ENCODE measurements around the gene STX10.
"Not testable (repeated sequence)": the region's sequence is repeated elsewhere in the genome, so short reads cannot be mapped to it uniquely, and the experiment has no call there.

Gene STX10

GRCh38 chr19:13150187-13150930, at the start of gene STX10, which contains the start of gene IER2:
TSS of gene STX10 (minus strand) at chr19:13150375. CDS start at chr19:13150173, 202 bp downstream.
TSS of gene IER2 (plus strand) at chr19:13150411. CDS start at chr19:13153187, 2,776 bp downstream.
- DNase-seq = peak; percentile 95

DNA sequence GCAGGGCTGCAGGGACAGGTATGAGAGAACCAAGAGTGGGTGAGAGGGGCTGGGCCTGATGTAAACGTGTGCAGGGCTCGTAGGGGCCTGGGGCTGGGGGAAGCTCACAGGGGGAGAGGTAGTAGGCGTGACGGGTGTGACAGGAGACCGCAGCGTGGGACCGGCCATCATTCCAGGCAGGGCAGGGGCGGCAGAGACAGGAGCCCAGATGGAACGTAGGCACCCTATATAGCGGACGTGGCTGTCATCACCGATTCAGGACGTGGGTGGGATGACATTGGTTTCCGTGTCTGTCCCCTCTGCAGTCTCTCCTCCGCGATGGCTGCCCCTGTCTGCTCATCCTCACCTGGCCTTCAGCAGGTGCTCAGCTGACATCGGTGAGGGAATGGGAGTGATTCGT, 48.5 kb upstream of the STX10 start:
- DNase-seq = no peak

GRCh38 chr19:13195678-13196077, 45.5 kb upstream of the STX10 start:
- DNase-seq = peak; percentile 49

GRCh38 chr19:13190781-13191540, 40.8 kb upstream of the STX10 start:
- no peak for DNase-seq

DNA sequence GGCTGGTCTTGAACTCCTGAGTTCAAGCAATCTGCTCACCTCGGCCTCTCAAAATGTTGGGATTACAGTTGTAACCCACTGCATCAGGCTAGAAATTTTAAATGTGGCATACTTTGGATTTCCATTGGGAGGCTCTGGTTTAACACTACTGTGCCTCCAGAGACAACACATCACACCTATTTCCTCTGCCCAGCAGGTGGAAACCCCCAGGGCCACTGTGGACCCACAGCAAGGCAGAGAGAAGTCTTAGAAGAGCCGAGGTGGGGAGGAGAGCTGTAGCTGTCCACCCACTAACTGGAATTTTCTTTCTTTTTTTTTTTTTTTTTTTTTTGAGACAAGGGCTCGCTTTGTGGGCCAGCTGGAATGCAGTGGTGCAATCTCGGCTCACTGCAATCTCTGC, 39.4 kb upstream of the STX10 start:
- DNase-seq = no peak

DNA sequence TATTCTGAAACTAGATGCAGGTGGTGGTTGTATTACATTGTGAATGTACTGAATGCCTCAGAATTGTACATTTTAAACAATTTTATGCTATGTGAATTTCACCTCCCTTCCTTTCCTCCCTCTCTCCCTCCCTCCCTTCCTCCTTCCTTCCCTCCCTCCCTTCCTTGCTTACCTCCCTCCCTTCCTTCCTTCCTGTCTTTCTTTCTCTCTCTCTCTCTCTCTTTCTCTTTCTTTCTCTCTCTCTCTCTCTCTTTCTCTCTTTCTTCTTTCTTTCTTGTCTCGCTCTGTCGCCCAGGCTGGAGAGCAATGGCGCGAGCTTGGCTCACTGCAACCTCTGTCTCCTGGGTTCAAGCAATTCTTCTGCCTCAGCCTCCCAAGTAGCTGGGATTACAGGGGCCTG, 37.2 kb upstream of the STX10 start:
- DNase-seq = no peak

GRCh38 chr19:13186688-13187087, 36.5 kb upstream of the STX10 start:
- DNase-seq = not testable (repeated sequence)

DNA sequence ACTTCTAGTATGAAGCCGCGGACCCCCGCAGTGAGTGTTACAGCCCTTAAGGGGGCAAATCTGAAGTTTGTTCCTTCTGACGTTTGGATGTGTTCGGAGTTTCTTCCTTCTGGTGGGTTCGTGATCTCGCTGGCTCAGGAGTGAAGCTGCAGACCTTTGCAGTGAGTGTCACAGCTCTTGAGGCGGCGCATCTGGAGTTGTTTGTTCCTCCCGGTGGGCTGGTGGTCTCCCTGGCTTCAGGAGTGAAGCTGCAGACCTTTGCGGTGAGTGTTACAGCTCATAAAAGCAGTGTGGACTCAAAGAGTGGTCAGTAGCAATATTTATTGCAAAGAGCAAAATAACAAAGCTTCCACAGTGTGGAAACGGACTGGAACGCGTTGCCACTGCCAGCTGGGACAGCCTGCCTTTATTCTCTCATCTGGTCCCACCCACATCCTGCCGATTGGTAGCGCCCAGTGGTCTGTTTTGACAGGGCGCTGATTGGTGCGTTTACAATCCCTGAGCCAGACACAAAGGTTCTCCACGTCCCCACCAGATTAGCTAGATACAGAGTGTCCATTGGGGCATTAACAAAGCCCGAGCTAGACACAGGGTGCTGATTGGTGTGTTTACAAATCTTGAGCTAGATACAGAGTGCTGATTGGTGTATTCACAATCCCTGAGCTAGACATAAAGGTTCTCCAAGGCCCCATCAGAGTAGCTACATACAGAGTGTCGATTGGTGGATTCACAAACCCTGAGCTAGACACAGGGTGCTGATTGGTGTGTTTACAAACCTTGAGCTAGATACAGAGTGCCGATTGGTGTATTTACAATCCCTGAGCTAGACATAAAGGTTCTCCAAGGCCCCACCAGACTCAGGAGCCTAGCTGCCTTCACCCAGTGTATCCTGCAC, 35.8 kb upstream of the STX10 start:
- DNase-seq = not testable (repeated sequence)

- not testable (repeated sequence) for DNase-seq
Measured at GRCh38 chr19:13184926-13185325, 34.8 kb upstream of the STX10 start.

DNA sequence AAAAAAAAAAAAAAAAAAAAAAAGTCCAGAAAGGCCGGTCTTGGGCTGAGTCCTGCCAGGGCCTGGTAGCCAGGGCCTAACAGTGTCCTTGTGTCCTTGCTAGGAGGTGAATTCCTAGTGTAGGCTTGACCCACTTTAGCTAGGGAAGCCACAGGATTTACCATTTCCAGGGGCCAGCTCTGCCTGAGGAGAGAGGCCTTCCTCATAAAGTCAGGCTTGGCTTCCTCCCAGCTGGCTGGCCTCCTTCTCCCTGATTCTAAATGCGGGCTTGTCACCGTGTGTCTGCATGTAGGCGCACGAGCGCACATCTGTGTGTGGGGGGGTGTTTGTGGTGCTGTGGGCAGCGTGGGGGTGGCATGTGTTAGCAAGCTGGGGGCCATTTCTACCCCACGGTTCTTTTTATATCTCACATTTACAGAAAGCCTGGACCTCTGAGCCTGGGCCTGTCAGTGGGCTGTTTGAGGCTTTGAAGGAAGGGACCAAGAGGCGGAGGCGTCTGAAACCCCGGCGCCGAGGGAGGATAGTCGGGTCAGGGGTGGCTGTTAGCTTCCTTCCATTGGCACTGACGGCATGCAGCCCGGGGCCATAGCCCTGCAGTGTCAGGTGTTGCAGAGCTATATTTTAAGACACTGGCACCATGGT, 31.7 kb upstream of the STX10 start:
- peak; percentile 38 for DNase-seq

GRCh38 chr19:13178291-13178690, 28.1 kb upstream of the STX10 start:
- DNase-seq = not testable (repeated sequence)

DNA sequence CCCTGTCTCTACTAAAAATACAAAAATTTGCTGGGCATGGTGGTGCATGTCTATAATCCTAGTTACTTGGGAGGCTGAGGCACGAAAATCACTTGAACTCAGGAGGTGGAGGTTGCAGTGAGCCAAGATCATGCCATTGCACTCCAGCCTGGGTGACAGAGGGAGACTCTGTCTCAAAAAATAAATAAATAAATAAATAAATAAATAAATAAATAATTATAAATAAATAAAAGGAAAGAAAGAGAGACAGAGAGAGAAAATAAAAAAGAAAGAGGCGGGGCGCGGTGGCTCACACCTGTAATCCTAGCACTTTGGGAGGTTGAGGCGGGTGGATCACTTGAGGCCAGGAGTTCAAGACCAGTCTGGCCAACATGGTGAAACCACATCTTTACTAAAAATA, 27.4 kb upstream of the STX10 start:
- not testable (repeated sequence) for DNase-seq

DNA sequence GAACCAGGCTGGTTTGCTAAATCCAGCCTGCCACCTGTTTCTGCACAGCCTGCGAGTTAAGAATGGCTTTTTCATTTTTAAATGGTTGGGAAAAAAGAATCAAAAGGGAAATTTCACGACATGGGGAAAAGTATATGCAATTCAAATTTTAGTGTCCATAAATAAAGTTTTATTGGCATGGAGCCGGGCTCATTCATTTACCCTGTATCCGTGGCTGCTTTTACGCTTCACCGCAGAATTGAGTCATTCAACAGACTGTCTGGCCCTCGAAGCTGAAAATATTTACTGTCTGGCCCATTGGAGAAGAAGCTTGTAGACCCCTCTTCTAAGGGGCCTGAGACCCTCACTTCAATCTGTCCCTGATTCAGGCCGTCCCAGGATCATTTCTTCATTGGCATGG, 26.2 kb upstream of the STX10 start:
- DNase-seq = no peak

DNA sequence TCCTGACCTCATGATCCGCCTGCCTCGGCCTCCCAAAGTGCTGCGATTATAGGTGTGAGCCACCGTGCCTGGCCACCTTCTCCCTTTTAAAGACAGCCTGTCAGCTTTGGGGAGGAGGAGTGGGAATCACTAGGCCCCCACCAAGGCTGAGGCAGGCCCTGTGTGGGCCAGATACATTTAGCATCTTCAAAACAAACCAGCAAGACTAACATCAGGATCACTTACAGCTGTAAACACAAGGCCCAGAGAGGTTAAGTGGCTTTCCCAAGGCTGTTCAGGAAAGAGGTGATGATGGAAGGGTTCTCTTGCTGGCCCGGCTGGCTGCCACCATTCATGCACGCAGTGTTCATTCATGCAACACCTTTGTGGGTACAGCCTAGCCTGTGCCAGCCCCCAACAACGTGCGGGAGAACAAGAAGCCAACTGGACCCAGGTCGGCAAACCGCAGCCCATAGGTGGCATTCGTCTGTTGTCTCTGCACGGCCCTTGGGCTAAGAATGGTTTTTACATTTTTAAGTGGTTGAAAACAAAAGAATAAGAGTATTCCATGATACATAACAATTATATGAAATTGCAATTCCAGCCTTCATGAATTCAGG, 23.1 kb upstream of the STX10 start:
- DNase-seq = no peak

- DNase-seq = peak; percentile 64
Measured at GRCh38 chr19:13172346-13173138, 22.4 kb upstream of the STX10 start.

DNA sequence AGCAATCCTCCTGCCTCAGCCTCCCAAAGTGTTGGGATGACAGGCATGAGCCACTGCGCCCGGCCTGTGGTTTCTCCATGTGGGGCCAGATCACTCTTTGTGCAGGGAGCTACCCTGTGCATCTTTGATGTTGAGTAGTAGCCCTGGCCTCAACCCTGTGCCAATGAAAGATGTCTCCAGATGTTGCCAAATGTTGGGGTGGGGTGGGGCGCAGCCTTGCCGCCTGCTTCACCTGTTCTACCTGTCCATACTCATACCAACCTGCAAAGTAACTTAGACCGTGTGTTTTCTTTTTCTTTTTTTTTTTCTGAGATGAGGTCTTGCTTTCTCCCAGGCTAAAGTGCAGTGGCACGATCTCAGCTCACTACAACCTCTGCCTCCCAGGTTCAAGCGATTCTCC, 21.0 kb upstream of the STX10 start:
- DNase-seq = no peak

- no peak for DNase-seq
Measured at GRCh38 chr19:13169769-13170168, 19.6 kb upstream of the STX10 start.

DNA sequence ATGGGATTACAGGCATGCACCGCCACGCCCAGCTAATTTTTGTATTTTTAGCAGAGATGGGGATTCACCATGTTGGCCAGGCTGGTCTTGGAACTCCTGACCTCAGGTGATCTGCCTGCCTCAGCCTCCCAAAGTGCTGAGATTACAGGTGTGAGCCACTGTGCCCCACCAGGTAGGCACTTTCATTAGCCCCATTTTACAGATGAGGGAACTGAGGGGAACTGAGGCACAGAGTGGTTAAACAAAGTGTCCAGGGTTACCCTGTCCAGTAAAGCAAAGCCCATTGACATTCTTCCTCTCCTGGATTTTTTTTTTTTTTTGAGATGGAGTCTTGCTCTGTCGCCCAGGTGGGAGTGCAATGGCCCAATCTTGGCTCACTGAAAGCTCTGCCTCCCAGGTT, 16.0 kb upstream of the STX10 start:
- DNase-seq = not testable (repeated sequence)

DNA sequence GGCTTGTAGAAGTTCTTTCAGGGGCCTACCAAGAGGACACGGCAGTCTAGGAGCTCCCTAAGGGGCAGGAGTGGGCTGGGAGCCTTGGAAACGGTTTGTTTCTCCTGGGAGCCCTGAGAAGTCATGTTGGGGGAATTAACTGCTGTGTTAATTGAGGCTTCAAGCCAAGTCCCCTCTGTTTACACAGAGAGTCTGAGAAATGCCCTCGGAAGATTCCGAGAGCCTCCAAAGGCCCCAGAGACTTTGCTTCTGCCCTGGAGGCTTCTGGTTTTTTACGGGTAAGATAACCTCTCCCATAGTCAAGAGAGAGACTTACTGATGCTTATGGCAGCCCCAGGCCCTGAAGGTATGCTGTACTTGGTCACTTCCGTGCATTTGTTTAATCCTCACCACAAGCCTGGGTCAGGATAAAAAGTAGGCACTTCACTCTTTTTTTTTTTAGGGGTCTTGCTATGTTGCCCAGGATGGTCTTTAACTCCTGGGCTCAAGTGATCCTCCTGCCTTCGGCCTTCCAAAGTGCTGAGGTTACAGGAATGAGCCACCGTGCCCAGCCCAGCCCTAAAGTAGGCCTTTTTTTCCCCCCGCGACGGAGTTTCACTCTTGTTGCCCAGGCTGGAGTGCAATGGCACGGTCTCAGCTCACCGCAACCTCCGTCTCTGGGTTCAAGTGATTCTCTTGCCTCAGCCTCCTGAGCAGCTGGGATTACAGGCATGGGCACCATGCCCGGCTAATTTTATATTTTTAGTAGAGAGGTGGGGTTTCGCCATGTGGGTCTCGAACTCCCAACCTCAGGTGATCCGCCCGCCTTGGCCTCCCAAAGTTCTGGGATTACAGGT, 15.2 kb upstream of the STX10 start:
- no peak for DNase-seq

Measured in CD4-positive, alpha-beta T cell treated with Interferon gamma for 1 hour (primary cell).